GM12878 (cell line): ENCODE measurements around the gene ADGRG7. TPM values are rescaled to one million over a fixed set of nuclear protein-coding genes. Genes with fewer than 3 reads are reported as not detected.

ENCODE experiments used
- ATAC-seq: fragments of 200-7000 bp; cut with Tn5 transposase; 3 replicates; pipeline ENCODE4 v1.9.1; 2020; ENCODE audit warnings: mild to moderate bottlenecking, moderate library complexity
- BruUV-seq: library from RNA; stranded (reverse); fragments of 400-500 nt; replicated peaks from 2 replicates; lab custom pipeline; 2021; lab: Mats Ljungman, UMichigan
- CTCF ChIA-PET: fragments of 300-600 bp; sonication (Branson Sonifier 250); formaldehyde crosslinking; extraction: SDS; loops from one replicate; lab custom pipeline; 2021; ENCODE audit warnings: inconsistent platforms; lab: Yijun Ruan, JAX
- POLR2A ChIA-PET: fragments of 350-600 bp; formaldehyde crosslinking; extraction: SDS; loops from one replicate; lab custom pipeline; 2021; ENCODE audit warnings: inconsistent platforms; lab: Charles Lee
- RAD21 ChIA-PET: fragments of 300-600 bp; sonication (Branson Sonifier 250); formaldehyde crosslinking; loops from one replicate; lab custom pipeline; 2023; ENCODE audit warnings: antibody characterized with exemption; ENCODE audit not compliant: unreplicated experiment; lab: Charles Lee
- SMC1A ChIA-PET: fragments of 300-600 bp; sonication (Branson Sonifier 250); formaldehyde crosslinking; loops from one replicate; lab custom pipeline; 2023; ENCODE audit not compliant: unreplicated experiment, uncharacterized antibody; lab: Charles Lee
- DNase-seq: peaks from one replicate; pipeline ENCODE4 v3.0.0-alpha.2; 2011; ENCODE audit warnings: low read depth, low spot score
- FAIRE-seq: peaks from 3 replicates; lab custom pipeline; 2011; peaks lifted over from hg19 to GRCh38; lab: Jason Lieb, UNC
- H2AFZ ChIP-seq: 2 replicates; pipeline ENCODE4 v1.6.0; 2011; ENCODE audit warnings: low read depth, low read length, control low read depth; ENCODE audit not compliant: control insufficient read depth
- H3K27ac ChIP-seq: 2 replicates; pipeline ENCODE4 v1.5.1; 2011; ENCODE audit warnings: control low read depth; ENCODE audit not compliant: control insufficient read depth, insufficient read depth
- H3K27me3 ChIP-seq, 2 experiments: replicated peaks in 1 of 2; 2 replicates each; pipeline versions ENCODE4 v1.6.0 to v1.6.1; 2011; ENCODE audit warnings: low read length in 1 of 2; ENCODE audit not compliant: control insufficient read depth in 2 of 2, insufficient read depth in 2 of 2
- H3K36me3 ChIP-seq, 2 experiments: 2 replicates each; pipeline ENCODE4 v1.5.1; 2011; ENCODE audit warnings: low read length in 1 of 2; ENCODE audit not compliant: control insufficient read depth in 2 of 2, insufficient read depth in 2 of 2
- H3K4me1 ChIP-seq: 2 replicates; pipeline ENCODE4 v1.6.1; 2011; ENCODE audit warnings: mild to moderate bottlenecking, low read length, moderate library complexity, mixed read lengths; ENCODE audit not compliant: control insufficient read depth, insufficient read depth
- H3K4me2 ChIP-seq: 2 replicates; pipeline ENCODE4 v1.6.0; 2011; ENCODE audit warnings: control low read depth; ENCODE audit not compliant: control insufficient read depth, insufficient read depth
- H3K4me3 ChIP-seq: fragments of 200-600 bp; sonication (generic); 2 replicates; pipeline ENCODE4 v1.5.1; 2016
- H3K79me2 ChIP-seq: 2 replicates; pipeline ENCODE4 v1.6.0; 2011; ENCODE audit warnings: low read length; ENCODE audit not compliant: control insufficient read depth, insufficient read depth
- H3K9ac ChIP-seq: 2 replicates; pipeline ENCODE4 v1.8.0; 2011; ENCODE audit warnings: low read length, control low read depth, mixed read lengths; ENCODE audit not compliant: control insufficient read depth, insufficient read depth
- H3K9me3 ChIP-seq: replicated peaks from 3 replicates; pipeline ENCODE4 v1.5.1; 2011; ENCODE audit warnings: mild to moderate bottlenecking, low read length; ENCODE audit not compliant: control insufficient read depth, insufficient read depth
- H4K20me1 ChIP-seq: 2 replicates; pipeline ENCODE4 v1.6.0; 2011; ENCODE audit not compliant: control insufficient read depth, insufficient read depth
- BACH1 ChIP-seq: fragments of 450-650 bp; IDR thresholded peaks from 2 replicates; pipeline ENCODE4 v1.6.1; 2017; ENCODE audit warnings: mild to moderate bottlenecking, borderline replicate concordance
- BMI1 ChIP-seq: fragments of 450-650 bp; IDR thresholded peaks from 2 replicates; pipeline ENCODE4 v1.6.1; 2016; ENCODE audit warnings: mild to moderate bottlenecking, moderate library complexity, borderline replicate concordance
- CHD2 ChIP-seq: IDR thresholded peaks from 2 replicates; pipeline ENCODE4 v1.6.1; 2011; ENCODE audit warnings: low read depth, low read length, improper control_type of control experiment, borderline replicate concordance
- MTA2 ChIP-seq: fragments of 450-650 bp; IDR thresholded peaks from 2 replicates; pipeline ENCODE4 v1.6.1; 2016; ENCODE audit warnings: low read depth, mild to moderate bottlenecking, moderate library complexity
- NFIC ChIP-seq: IDR thresholded peaks from 2 replicates; pipeline ENCODE4 v1.6.1; 2012; ENCODE audit warnings: low read depth, mild to moderate bottlenecking, inconsistent platforms, low read length, moderate library complexity
- POU2F2 ChIP-seq: IDR thresholded peaks from 3 replicates; pipeline ENCODE4 v1.6.1; 2011; ENCODE audit warnings: low read depth, mild to moderate bottlenecking, low read length, borderline replicate concordance
- STAT1 ChIP-seq: fragments of 450-650 bp; conservative IDR thresholded peaks from 2 replicates; pipeline ENCODE4 v1.6.1; 2014; ENCODE audit warnings: antibody characterized with exemption, mild to moderate bottlenecking
- ZNF622 ChIP-seq: fragments of 450-650 bp; IDR thresholded peaks from 2 replicates; pipeline ENCODE4 v1.6.1; 2017; ENCODE audit warnings: mild to moderate bottlenecking, inconsistent platforms
- WGBS: methylation state at CpG from one replicate; pipeline ENCODE4 v1.1.6; 2016; ENCODE audit warnings: low lambda C conversion rate; ENCODE audit not compliant: insufficient replicate concordance, insufficient coverage; ENCODE audit errors: missing lambda C conversion rate; 5-methylcytosine and 5-hydroxymethylcytosine counted together
- in situ Hi-C: fragments of 300-500 bp; cut with MboI; formaldehyde crosslinking; loops from 9 replicates; pipeline ENCODE4 v1.14.3; 2018; ENCODE audit warnings: mixed read lengths
- intact Hi-C: fragments of 100-400 bp; cut with micrococcal nuclease; formaldehyde crosslinking; loops from one replicate; pipeline ENCODE4 v1.14.2; 2022; ENCODE audit not compliant: unreplicated experiment
- polyA plus RNA-seq, 11 experiments: library from polyadenylated mRNA; depleted of rRNA in 4 of 11; unstranded in 6 of 11; stranded (reverse) in 5 of 11; fragments of >200 nt; fragmentation: Nextera tagmentation in 4 of 11; fragmentation: Illumina TruSeq in 1 of 11; extraction: Ambion mirVana in 4 of 11; extraction: Trizol in 1 of 11; gene quantifications; 1 replicate in 1 of 11; 2 replicates in 10 of 11; pipeline versions ENCODE4 v1.2.1 to v1.2.3, GENCODE V29; 2011 to 2016; ENCODE audit warnings: inconsistent platforms in 2 of 11, missing spikeins in 2 of 11, low read depth in 1 of 11
- total RNA-seq, 4 experiments: library from RNA; depleted of rRNA in 3 of 4; stranded (reverse); fragments of >200 nt in 3 of 4; fragmentation: Illumina TruSeq in 1 of 4; extraction: Trizol in 1 of 4; gene quantifications; 2 replicates each; pipeline versions ENCODE4 v1.2.1 to v1.2.3, GENCODE V29; 2013 to 2021
- TF ChIP-seq, protein P1 (sequence below): fragments of 450-650 bp; conservative IDR thresholded peaks from 2 replicates; pipeline ENCODE4 v1.6.1; 2017; ENCODE audit warnings: mild to moderate bottlenecking, moderate library complexity
- TF ChIP-seq, protein P2 (sequence below): fragments of 150-350 bp; IDR thresholded peaks from 2 replicates; pipeline ENCODE4 v1.6.1; 2014; ENCODE audit warnings: mild to moderate bottlenecking, low read depth, low read length
- TF ChIP-seq, protein P3 (sequence below): fragments of 450-650 bp; IDR thresholded peaks from 2 replicates; pipeline ENCODE4 v1.6.1; 2017; ENCODE audit warnings: low read depth, mild to moderate bottlenecking, moderate library complexity
- TF ChIP-seq, protein P4 (sequence below): IDR thresholded peaks from 2 replicates; pipeline ENCODE4 v1.6.1; 2011; ENCODE audit warnings: borderline replicate concordance, low read depth, mild to moderate bottlenecking, moderate library complexity, low read length; ENCODE audit not compliant: insufficient read depth, poor library complexity, severe bottlenecking
- TF ChIP-seq, protein P5 (sequence below): IDR thresholded peaks from 2 replicates; pipeline ENCODE4 v1.6.1; 2012; ENCODE audit warnings: low read depth, low read length, improper control_type of control experiment

Gene ADGRG7
- total and polyA plus RNA-seq, 10 of the 15 experiments (the other 5 are each of a cell fraction or from before 2014, with no cell fraction given), result 0.02 to 0.21 (median 0.14) TPM; not detected in 7

DNA sequence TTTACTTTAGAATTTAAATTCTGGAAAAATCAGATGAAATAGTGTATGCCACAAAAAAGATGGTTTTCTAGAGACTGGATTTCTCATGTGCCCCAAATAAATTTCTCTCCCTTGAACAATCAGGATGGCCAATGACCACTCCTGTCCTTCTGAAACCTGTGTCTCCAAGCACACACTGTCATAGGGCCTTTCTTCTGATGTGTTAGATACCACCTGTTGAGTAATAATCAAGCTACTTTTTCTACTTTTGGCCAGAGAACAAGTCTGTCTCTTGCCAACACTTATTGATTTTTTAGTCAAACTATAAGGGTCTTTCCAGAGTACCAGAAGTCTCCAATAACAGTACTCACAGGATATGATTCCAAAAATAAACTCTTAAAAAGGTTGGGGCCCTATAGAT, 83.8 kb downstream of the ADGRG7 start (continued):
- TF ChIP-seq, protein P1, sequence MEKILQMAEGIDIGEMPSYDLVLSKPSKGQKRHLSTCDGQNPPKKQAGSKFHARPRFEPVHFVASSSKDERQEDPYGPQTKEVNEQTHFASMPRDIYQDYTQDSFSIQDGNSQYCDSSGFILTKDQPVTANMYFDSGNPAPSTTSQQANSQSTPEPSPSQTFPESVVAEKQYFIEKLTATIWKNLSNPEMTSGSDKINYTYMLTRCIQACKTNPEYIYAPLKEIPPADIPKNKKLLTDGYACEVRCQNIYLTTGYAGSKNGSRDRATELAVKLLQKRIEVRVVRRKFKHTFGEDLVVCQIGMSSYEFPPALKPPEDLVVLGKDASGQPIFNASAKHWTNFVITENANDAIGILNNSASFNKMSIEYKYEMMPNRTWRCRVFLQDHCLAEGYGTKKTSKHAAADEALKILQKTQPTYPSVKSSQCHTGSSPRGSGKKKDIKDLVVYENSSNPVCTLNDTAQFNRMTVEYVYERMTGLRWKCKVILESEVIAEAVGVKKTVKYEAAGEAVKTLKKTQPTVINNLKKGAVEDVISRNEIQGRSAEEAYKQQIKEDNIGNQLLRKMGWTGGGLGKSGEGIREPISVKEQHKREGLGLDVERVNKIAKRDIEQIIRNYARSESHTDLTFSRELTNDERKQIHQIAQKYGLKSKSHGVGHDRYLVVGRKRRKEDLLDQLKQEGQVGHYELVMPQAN, result no peak
- TF ChIP-seq, all 136 proteins: peak for 0

DNA sequence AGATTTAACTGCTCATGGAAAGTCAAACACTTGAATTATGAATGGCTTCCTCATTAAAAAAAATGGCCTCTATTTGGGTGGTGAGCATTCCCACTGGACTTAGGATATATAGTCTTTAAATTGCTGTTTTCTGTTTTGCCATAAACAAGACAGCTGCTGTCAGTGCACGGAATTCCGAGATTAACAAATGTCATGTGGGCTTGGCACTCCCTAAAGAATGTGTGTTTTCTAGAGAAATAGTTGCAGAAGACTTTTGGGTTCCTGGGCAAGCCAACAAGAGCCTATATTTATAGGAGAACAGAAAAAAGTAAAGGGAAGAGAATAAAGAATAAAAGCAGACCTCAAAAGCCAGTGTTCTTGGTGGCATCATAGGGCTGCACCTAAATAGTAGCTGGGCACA, 86.3 kb downstream of the ADGRG7 start:
- Histone ChIP-seq H3K4me2 (no peak overlapping the region), H4K20me1 (no peaks in the 10 kb centered on the region), H2AFZ (no peak overlapping the region), H3K79me2 (no peaks in the 10 kb centered on the region), H3K27me3 (no peaks in the 10 kb centered on the region), H3K4me1 (no peaks in the 10 kb centered on the region), H3K4me3 (no peak overlapping the region), H3K9ac (no peak overlapping the region), H3K27ac (no peak overlapping the region), H3K36me3 (no peaks in the 10 kb centered on the region), H3K9me3 (no peaks in the 10 kb centered on the region)
- DNase-seq (no peak), FAIRE-seq (no peak), ATAC-seq (no peak)
- 37% methylated on average over 2 of the region's 2 CpGs for WGBS
- BruUV-seq, result no TSS peak
- ChIA-PET CTCF (no interaction called here), SMC1A (no interaction called here), RAD21 (no interaction called here), POLR2A (no interaction called here)
- intact Hi-C loops, result no loop called here
- in situ Hi-C loops, result no loop called here
- TF ChIP-seq NFIC (no peak), BMI1 (no peak), CHD2 (no peak), POU2F2 (no peak), MTA2 (no peak), ZNF622 (no peak), STAT1 (no peak), BACH1 (no peak)
- TF ChIP-seq, protein P2, sequence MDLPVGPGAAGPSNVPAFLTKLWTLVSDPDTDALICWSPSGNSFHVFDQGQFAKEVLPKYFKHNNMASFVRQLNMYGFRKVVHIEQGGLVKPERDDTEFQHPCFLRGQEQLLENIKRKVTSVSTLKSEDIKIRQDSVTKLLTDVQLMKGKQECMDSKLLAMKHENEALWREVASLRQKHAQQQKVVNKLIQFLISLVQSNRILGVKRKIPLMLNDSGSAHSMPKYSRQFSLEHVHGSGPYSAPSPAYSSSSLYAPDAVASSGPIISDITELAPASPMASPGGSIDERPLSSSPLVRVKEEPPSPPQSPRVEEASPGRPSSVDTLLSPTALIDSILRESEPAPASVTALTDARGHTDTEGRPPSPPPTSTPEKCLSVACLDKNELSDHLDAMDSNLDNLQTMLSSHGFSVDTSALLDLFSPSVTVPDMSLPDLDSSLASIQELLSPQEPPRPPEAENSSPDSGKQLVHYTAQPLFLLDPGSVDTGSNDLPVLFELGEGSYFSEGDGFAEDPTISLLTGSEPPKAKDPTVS, result no peak
- TF ChIP-seq, protein P3, sequence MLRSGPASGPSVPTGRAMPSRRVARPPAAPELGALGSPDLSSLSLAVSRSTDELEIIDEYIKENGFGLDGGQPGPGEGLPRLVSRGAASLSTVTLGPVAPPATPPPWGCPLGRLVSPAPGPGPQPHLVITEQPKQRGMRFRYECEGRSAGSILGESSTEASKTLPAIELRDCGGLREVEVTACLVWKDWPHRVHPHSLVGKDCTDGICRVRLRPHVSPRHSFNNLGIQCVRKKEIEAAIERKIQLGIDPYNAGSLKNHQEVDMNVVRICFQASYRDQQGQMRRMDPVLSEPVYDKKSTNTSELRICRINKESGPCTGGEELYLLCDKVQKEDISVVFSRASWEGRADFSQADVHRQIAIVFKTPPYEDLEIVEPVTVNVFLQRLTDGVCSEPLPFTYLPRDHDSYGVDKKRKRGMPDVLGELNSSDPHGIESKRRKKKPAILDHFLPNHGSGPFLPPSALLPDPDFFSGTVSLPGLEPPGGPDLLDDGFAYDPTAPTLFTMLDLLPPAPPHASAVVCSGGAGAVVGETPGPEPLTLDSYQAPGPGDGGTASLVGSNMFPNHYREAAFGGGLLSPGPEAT, result no peak
- TF ChIP-seq, protein P4, sequence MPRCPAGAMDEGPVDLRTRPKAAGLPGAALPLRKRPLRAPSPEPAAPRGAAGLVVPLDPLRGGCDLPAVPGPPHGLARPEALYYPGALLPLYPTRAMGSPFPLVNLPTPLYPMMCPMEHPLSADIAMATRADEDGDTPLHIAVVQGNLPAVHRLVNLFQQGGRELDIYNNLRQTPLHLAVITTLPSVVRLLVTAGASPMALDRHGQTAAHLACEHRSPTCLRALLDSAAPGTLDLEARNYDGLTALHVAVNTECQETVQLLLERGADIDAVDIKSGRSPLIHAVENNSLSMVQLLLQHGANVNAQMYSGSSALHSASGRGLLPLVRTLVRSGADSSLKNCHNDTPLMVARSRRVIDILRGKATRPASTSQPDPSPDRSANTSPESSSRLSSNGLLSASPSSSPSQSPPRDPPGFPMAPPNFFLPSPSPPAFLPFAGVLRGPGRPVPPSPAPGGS, result no peak
- TF ChIP-seq, protein P5, sequence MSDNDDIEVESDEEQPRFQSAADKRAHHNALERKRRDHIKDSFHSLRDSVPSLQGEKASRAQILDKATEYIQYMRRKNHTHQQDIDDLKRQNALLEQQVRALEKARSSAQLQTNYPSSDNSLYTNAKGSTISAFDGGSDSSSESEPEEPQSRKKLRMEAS, result no peak
